Lower leg skin (tissue), 3 donors: ENCODE measurements around the gene GPR17.

Experiments
- CTCF ChIP-seq, 3 donors: fragments of 450-650 bp; IDR thresholded peaks; one replicate each; pipeline ENCODE4 v1.5.1; 2016; ENCODE audit warnings: antibody characterized with exemption in 3 of 3, mild to moderate bottlenecking in 3 of 3, moderate library complexity in 2 of 3
- POLR2A ChIP-seq, 2 donors: fragments of 450-650 bp; IDR thresholded peaks; one replicate each; pipeline ENCODE4 v1.6.1; 2016 to 2017; ENCODE audit warnings: antibody characterized with exemption in 2 of 2, mild to moderate bottlenecking in 1 of 2, moderate library complexity in 1 of 2

GRCh38 chr2:127671557-127672302, 25.8 kb downstream of the GPR17 start:
- TF ChIP-seq CTCF (IDR thresholded peaks at IDR 0.05), result no peak
- TF ChIP-seq POLR2A (IDR thresholded peaks at IDR 0.05), result no peak
